Body of pancreas (tissue), 4 donors: Measurements from ENCODE around the gene POLE2.

Experiments
- CTCF ChIP-seq, 7 experiments: fragments of 450-650 bp in 4 of 7; fragments of 200-600 bp in 3 of 7; sonication (generic) in 3 of 7; IDR thresholded peaks; one replicate each; pipeline ENCODE4 v1.5.1; 2016 to 2019; ENCODE audit warnings: antibody characterized with exemption in 7 of 7
- POLR2A ChIP-seq, 3 donors: fragments of 450-650 bp; IDR thresholded peaks; one replicate each; pipeline ENCODE4 v1.6.1; 2016; ENCODE audit warnings: antibody characterized with exemption in 3 of 3, mild to moderate bottlenecking in 2 of 3

- no peak for TF ChIP-seq POLR2A (IDR thresholded peaks at IDR 0.05)
- TF ChIP-seq CTCF (IDR thresholded peaks at IDR 0.05) = no peak
Observed at GRCh38 chr14:49670475-49670874, 17.5 kb downstream of the POLE2 start.
